GM23338 (cell line): Measurements from ENCODE around the gene VPS72. TPM values are rescaled to one million over a fixed set of nuclear protein-coding genes. Genes with fewer than 3 reads are reported as not detected.

Source experiments
- ATAC-seq: fragments of 200-7000 bp; cut with Tn5 transposase; 3 replicates; pipeline ENCODE4 v1.9.1; 2020
- DNase-seq: peaks from one replicate; pipeline ENCODE4 v3.0.0-alpha.2; 2015; ENCODE audit warnings: low spot score
- H2AFZ ChIP-seq: fragments of 200-600 bp; sonication (generic); 2 replicates; pipeline ENCODE4 v1.8.0; 2016; ENCODE audit warnings: antibody characterized with exemption, mild to moderate bottlenecking, moderate library complexity
- H3F3A ChIP-seq: fragments of 200-600 bp; sonication (generic); replicated peaks from 2 replicates; pipeline ENCODE4 v1.8.0; 2017; ENCODE audit warnings: antibody characterized with exemption, mixed run types, low read depth
- H3K27ac ChIP-seq: fragments of 200-600 bp; sonication (generic); 2 replicates; pipeline ENCODE4 v1.6.1; 2016; ENCODE audit warnings: low read depth
- H3K27me3 ChIP-seq: fragments of 200-600 bp; sonication (generic); 2 replicates; pipeline ENCODE4 v1.8.0; 2016; ENCODE audit warnings: mild to moderate bottlenecking, mixed run types, moderate library complexity; ENCODE audit not compliant: insufficient read depth
- H3K36me3 ChIP-seq: fragments of 200-600 bp; sonication (generic); 2 replicates; pipeline ENCODE4 v1.8.0; 2016; ENCODE audit warnings: mild to moderate bottlenecking; ENCODE audit not compliant: insufficient read depth
- H3K4me1 ChIP-seq: fragments of 200-600 bp; sonication (generic); 2 replicates; pipeline ENCODE4 v1.8.0; 2016; ENCODE audit warnings: mild to moderate bottlenecking, moderate library complexity; ENCODE audit not compliant: insufficient read depth
- H3K4me2 ChIP-seq: fragments of 200-600 bp; sonication (generic); 2 replicates; pipeline ENCODE4 v1.7.1; 2017; ENCODE audit warnings: mixed run types
- H3K4me3 ChIP-seq: fragments of 200-600 bp; sonication (generic); 2 replicates; pipeline ENCODE4 v1.6.1; 2016; ENCODE audit warnings: mixed run types
- H3K79me2 ChIP-seq: fragments of 200-600 bp; sonication (generic); replicated peaks from 2 replicates; pipeline ENCODE4 v1.8.0; 2017; ENCODE audit warnings: mild to moderate bottlenecking; ENCODE audit not compliant: insufficient read depth
- H3K9me2 ChIP-seq: fragments of 200-600 bp; sonication (generic); 2 replicates; pipeline ENCODE4 v1.8.0; 2017; ENCODE audit not compliant: insufficient read depth
- H4K20me1 ChIP-seq: fragments of 200-600 bp; sonication (generic); replicated peaks from 2 replicates; pipeline ENCODE4 v1.8.0; 2017; ENCODE audit warnings: mild to moderate bottlenecking; ENCODE audit not compliant: insufficient read depth
- H3K27ac Mint-ChIP-seq: 2 replicates; pipeline ENCODE4 v1.8.0; 2020; ENCODE audit warnings: inconsistent platforms, mild to moderate bottlenecking, moderate library complexity, mixed read lengths
- H3K27me3 Mint-ChIP-seq: 3 replicates; pipeline ENCODE4 v1.8.0; 2022; ENCODE audit warnings: low read depth, mild to moderate bottlenecking, moderate library complexity, mixed read lengths, inconsistent platforms; ENCODE audit not compliant: insufficient read depth, poor library complexity
- H3K36me3 Mint-ChIP-seq: 3 replicates; pipeline ENCODE4 v1.8.0; 2021; ENCODE audit warnings: low read depth, mild to moderate bottlenecking, inconsistent platforms, moderate library complexity, mixed read lengths
- H3K4me1 Mint-ChIP-seq: 3 replicates; pipeline ENCODE4 v1.8.0; 2020; ENCODE audit warnings: mild to moderate bottlenecking, inconsistent platforms, mixed read lengths
- H3K4me3 Mint-ChIP-seq: 3 replicates; pipeline ENCODE4 v1.8.0; 2021; ENCODE audit warnings: moderate library complexity, mild to moderate bottlenecking, inconsistent platforms, mixed read lengths
- H3K9me3 Mint-ChIP-seq: 3 replicates; pipeline ENCODE4 v1.8.0; 2020; ENCODE audit warnings: moderate library complexity, mild to moderate bottlenecking, inconsistent platforms, mixed read lengths
- CTCF ChIP-seq, 2 experiments: fragments of 200-600 bp in 1 of 2; sonication (generic) in 1 of 2; conservative IDR thresholded peaks; 2 replicates each; pipeline versions ENCODE4 v1.5.1 to v1.6.1; 2016 to 2017; ENCODE audit warnings: antibody characterized with exemption in 2 of 2, low read depth in 2 of 2, mild to moderate bottlenecking in 2 of 2, moderate library complexity in 1 of 2
- EZH2 ChIP-seq: fragments of 200-600 bp; sonication (generic); IDR thresholded peaks from one replicate; pipeline ENCODE4 v1.8.0; 2017; ENCODE audit warnings: antibody characterized with exemption, mild to moderate bottlenecking, low read depth; ENCODE audit not compliant: unreplicated experiment
- EZH2phosphoT487 ChIP-seq: fragments of 200-600 bp; sonication (generic); IDR thresholded peaks from one replicate; pipeline ENCODE4 v1.8.1; 2018; ENCODE audit warnings: antibody characterized with exemption; ENCODE audit not compliant: unreplicated experiment
- JUNB ChIP-seq: IDR thresholded peaks from one replicate; pipeline ENCODE4 v1.6.1; 2016; ENCODE audit warnings: antibody characterized with exemption; ENCODE audit not compliant: unreplicated experiment
- NANOG ChIP-seq: IDR thresholded peaks from 2 replicates; pipeline ENCODE4 v1.6.1; 2016; ENCODE audit warnings: antibody characterized with exemption, borderline replicate concordance
- POLR2AphosphoS5 ChIP-seq: IDR thresholded peaks from 2 replicates; pipeline ENCODE4 v1.6.1; 2016; ENCODE audit warnings: antibody characterized with exemption, low read depth
- ZNF114 ChIP-seq: fragments of 250-450 bp; sonication (Bioruptor Pico); IDR thresholded peaks from 2 replicates; pipeline ENCODE4 v1.5.0; 2020; ENCODE audit warnings: mild to moderate bottlenecking, moderate library complexity
- ZNF331 ChIP-seq: fragments of 250-450 bp; sonication (Bioruptor Pico); IDR thresholded peaks from 2 replicates; pipeline ENCODE4 v1.5.0; 2020; ENCODE audit warnings: low read depth, mild to moderate bottlenecking, moderate library complexity
- polyA plus RNA-seq: library from polyadenylated mRNA; unstranded; fragments of >200 nt; fragmentation: Nextera tagmentation; extraction: Ambion mirVana; gene quantifications from 2 replicates; pipeline ENCODE4 v1.2.1, GENCODE V29; 2016
- total RNA-seq: library from RNA; depleted of rRNA; stranded (reverse); fragments of >200 nt; shearing (Covaris generic); gene quantifications from 2 replicates; pipeline ENCODE4 v1.2.3, GENCODE V29; 2014
- TF ChIP-seq, protein P1 (sequence below): IDR thresholded peaks from 2 replicates; pipeline ENCODE4 v1.6.1; 2016; ENCODE audit warnings: antibody characterized with exemption
- TF ChIP-seq, protein P2 (sequence below): IDR thresholded peaks from one replicate; pipeline ENCODE4 v1.6.1; 2018; ENCODE audit warnings: antibody characterized with exemption; ENCODE audit not compliant: unreplicated experiment
- TF ChIP-seq, protein P3 (sequence below): fragments of 250-450 bp; sonication (Bioruptor Pico); IDR thresholded peaks from 2 replicates; pipeline ENCODE4 v1.5.0; 2020; ENCODE audit warnings: mild to moderate bottlenecking, moderate library complexity

Gene VPS72
- total and polyA plus RNA-seq, 2 experiments from 2014 or later, result 60.2 to 90.3 TPM

GRCh38 chr1:151147665-151148064 lies 42.3 kb downstream of the VPS72 start:
- Mint-ChIP-seq H3K4me3 (peak overlapping the region; percentile 82; the same call in 2 of the 3 replicates), H3K36me3 (no peaks in the 10 kb centered on the region; the same call in 2 of the 3 replicates), H3K27me3 (peaks cover 29% of the 10 kb centered on the region), H3K4me1 (peaks cover 35% of the 10 kb centered on the region), H3K9me3 (no peaks in the 10 kb centered on the region), H3K27ac (no peak overlapping the region)
- no peaks in the 10 kb centered on the region for H3K36me3 ChIP-seq
- H4K20me1 ChIP-seq, result peaks cover 5% of the 10 kb centered on the region; the same call in 1 of the 2 replicates
- H3K27ac ChIP-seq, result no peak overlapping the region
- H3K79me2 ChIP-seq, result no peaks in the 10 kb centered on the region; the same call in 1 of the 2 replicates
- H3K9me2 ChIP-seq, result no peaks in the 10 kb centered on the region
- H3K4me1 ChIP-seq, result peaks cover 35% of the 10 kb centered on the region
- peaks cover 35% of the 10 kb centered on the region for H3K27me3 ChIP-seq
- no peak overlapping the region for H2AFZ ChIP-seq
- H3F3A ChIP-seq, result peaks cover 9% of the 10 kb centered on the region; the same call in 1 of the 2 replicates
- TF ChIP-seq, protein P1, sequence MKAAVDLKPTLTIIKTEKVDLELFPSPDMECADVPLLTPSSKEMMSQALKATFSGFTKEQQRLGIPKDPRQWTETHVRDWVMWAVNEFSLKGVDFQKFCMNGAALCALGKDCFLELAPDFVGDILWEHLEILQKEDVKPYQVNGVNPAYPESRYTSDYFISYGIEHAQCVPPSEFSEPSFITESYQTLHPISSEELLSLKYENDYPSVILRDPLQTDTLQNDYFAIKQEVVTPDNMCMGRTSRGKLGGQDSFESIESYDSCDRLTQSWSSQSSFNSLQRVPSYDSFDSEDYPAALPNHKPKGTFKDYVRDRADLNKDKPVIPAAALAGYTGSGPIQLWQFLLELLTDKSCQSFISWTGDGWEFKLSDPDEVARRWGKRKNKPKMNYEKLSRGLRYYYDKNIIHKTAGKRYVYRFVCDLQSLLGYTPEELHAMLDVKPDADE, result no peak
- TF ChIP-seq CTCF (conservative IDR thresholded peaks at IDR 0.05; ENCODE audit: low read depth in 2 of 2) (no peak), JUNB (no peak), EZH2 (no peak), EZH2phosphoT487 (no peak), NANOG (no peak), ZNF331 (CRISPR knock-in tag) (no peak), POLR2AphosphoS5 (no peak), ZNF114 (CRISPR knock-in tag) (no peak)
- TF ChIP-seq, protein P2, sequence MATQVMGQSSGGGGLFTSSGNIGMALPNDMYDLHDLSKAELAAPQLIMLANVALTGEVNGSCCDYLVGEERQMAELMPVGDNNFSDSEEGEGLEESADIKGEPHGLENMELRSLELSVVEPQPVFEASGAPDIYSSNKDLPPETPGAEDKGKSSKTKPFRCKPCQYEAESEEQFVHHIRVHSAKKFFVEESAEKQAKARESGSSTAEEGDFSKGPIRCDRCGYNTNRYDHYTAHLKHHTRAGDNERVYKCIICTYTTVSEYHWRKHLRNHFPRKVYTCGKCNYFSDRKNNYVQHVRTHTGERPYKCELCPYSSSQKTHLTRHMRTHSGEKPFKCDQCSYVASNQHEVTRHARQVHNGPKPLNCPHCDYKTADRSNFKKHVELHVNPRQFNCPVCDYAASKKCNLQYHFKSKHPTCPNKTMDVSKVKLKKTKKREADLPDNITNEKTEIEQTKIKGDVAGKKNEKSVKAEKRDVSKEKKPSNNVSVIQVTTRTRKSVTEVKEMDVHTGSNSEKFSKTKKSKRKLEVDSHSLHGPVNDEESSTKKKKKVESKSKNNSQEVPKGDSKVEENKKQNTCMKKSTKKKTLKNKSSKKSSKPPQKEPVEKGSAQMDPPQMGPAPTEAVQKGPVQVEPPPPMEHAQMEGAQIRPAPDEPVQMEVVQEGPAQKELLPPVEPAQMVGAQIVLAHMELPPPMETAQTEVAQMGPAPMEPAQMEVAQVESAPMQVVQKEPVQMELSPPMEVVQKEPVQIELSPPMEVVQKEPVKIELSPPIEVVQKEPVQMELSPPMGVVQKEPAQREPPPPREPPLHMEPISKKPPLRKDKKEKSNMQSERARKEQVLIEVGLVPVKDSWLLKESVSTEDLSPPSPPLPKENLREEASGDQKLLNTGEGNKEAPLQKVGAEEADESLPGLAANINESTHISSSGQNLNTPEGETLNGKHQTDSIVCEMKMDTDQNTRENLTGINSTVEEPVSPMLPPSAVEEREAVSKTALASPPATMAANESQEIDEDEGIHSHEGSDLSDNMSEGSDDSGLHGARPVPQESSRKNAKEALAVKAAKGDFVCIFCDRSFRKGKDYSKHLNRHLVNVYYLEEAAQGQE, result no peak
- TF ChIP-seq, protein P3, sequence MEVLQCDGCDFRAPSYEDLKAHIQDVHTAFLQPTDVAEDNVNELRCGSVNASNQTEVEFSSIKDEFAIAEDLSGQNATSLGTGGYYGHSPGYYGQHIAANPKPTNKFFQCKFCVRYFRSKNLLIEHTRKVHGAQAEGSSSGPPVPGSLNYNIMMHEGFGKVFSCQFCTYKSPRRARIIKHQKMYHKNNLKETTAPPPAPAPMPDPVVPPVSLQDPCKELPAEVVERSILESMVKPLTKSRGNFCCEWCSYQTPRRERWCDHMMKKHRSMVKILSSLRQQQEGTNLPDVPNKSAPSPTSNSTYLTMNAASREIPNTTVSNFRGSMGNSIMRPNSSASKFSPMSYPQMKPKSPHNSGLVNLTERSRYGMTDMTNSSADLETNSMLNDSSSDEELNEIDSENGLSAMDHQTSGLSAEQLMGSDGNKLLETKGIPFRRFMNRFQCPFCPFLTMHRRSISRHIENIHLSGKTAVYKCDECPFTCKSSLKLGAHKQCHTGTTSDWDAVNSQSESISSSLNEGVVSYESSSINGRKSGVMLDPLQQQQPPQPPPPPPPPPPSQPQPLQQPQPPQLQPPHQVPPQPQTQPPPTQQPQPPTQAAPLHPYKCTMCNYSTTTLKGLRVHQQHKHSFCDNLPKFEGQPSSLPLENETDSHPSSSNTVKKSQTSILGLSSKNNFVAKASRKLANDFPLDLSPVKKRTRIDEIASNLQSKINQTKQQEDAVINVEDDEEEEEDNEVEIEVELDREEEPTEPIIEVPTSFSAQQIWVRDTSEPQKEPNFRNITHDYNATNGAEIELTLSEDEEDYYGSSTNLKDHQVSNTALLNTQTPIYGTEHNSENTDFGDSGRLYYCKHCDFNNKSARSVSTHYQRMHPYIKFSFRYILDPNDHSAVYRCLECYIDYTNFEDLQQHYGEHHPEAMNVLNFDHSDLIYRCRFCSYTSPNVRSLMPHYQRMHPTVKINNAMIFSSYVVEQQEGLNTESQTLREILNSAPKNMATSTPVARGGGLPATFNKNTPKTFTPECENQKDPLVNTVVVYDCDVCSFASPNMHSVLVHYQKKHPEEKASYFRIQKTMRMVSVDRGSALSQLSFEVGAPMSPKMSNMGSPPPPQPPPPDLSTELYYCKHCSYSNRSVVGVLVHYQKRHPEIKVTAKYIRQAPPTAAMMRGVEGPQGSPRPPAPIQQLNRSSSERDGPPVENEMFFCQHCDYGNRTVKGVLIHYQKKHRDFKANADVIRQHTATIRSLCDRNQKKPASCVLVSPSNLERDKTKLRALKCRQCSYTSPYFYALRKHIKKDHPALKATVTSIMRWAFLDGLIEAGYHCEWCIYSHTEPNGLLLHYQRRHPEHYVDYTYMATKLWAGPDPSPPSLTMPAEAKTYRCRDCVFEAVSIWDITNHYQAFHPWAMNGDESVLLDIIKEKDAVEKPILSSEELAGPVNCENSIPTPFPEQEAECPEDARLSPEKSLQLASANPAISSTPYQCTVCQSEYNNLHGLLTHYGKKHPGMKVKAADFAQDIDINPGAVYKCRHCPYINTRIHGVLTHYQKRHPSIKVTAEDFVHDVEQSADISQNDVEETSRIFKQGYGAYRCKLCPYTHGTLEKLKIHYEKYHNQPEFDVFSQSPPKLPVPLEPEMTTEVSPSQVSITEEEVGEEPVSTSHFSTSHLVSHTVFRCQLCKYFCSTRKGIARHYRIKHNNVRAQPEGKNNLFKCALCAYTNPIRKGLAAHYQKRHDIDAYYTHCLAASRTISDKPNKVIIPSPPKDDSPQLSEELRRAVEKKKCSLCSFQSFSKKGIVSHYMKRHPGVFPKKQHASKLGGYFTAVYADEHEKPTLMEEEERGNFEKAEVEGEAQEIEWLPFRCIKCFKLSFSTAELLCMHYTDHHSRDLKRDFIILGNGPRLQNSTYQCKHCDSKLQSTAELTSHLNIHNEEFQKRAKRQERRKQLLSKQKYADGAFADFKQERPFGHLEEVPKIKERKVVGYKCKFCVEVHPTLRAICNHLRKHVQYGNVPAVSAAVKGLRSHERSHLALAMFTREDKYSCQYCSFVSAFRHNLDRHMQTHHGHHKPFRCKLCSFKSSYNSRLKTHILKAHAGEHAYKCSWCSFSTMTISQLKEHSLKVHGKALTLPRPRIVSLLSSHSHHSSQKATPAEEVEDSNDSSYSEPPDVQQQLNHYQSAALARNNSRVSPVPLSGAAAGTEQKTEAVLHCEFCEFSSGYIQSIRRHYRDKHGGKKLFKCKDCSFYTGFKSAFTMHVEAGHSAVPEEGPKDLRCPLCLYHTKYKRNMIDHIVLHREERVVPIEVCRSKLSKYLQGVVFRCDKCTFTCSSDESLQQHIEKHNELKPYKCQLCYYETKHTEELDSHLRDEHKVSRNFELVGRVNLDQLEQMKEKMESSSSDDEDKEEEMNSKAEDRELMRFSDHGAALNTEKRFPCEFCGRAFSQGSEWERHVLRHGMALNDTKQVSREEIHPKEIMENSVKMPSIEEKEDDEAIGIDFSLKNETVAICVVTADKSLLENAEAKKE (CRISPR knock-in tag), result no peak
- H3K4me2 ChIP-seq, result 0 out of 2 replicates have a peak overlapping the region, but pooled peaks have one; percentile 98
- H3K4me3 ChIP-seq, result no peak overlapping the region
- DNase-seq, result no peak
- ATAC-seq, result no peak
